Muscle of leg (tissue), 11 donors: ENCODE data around the gene PTPRJ. TPM values are rescaled to one million over a fixed set of nuclear protein-coding genes. Genes with fewer than 3 reads are reported as not detected.

Experiments
- DNase-seq: peaks from one replicate; pipeline ENCODE4 v3.0.0; 2013
- H3K27ac ChIP-seq: one replicate; pipeline ENCODE4 v1.5.1; 2013; ENCODE audit warnings: mild to moderate bottlenecking, low read length, control low read depth
- H3K27me3 ChIP-seq: one replicate; pipeline ENCODE4 v1.6.1; 2013; ENCODE audit warnings: low read length; ENCODE audit not compliant: control insufficient read depth, insufficient read depth
- H3K36me3 ChIP-seq: one replicate; pipeline ENCODE4 v1.6.1; 2013; ENCODE audit warnings: low read length; ENCODE audit not compliant: control insufficient read depth, insufficient read depth
- H3K4me1 ChIP-seq: one replicate; pipeline ENCODE4 v1.6.1; 2013; ENCODE audit warnings: low read length; ENCODE audit not compliant: control insufficient read depth, insufficient read depth
- H3K4me3 ChIP-seq: one replicate; pipeline ENCODE4 v1.5.1; 2013; ENCODE audit warnings: low read length, control low read depth
- H3K9me3 ChIP-seq: replicated peaks from 2 replicates; pipeline ENCODE4 v1.6.1; 2013; ENCODE audit warnings: low read depth, low read length; ENCODE audit not compliant: control insufficient read depth
- WGBS: methylation state at CpG from one replicate; pipeline ENCODE4 v1.1.5; 2013; ENCODE audit warnings: missing lambda C conversion rate; ENCODE audit not compliant: insufficient coverage; 5-methylcytosine and 5-hydroxymethylcytosine counted together
- polyA plus RNA-seq, 8 donors: library from polyadenylated mRNA; unstranded; fragments of 120-200 nt; gene quantifications; one replicate each; pipeline versions ENCODE4 v1.2.1 to v1.2.3, GENCODE V29; 2013; ENCODE audit warnings: inconsistent platforms in 1 of 8, low replicate concordance in 1 of 8; ENCODE audit not compliant: insufficient read length in 8 of 8, insufficient read depth in 1 of 8
- total RNA-seq: library from RNA; stranded (reverse); fragments of 120-200 nt; gene quantifications from one replicate; pipeline ENCODE4 v1.2.4, GENCODE V29; 2013

The PTPRJ gene
- total and polyA plus RNA-seq, 9 donors, result 2.9 to 6.0 (median 3.6) TPM

DNA sequence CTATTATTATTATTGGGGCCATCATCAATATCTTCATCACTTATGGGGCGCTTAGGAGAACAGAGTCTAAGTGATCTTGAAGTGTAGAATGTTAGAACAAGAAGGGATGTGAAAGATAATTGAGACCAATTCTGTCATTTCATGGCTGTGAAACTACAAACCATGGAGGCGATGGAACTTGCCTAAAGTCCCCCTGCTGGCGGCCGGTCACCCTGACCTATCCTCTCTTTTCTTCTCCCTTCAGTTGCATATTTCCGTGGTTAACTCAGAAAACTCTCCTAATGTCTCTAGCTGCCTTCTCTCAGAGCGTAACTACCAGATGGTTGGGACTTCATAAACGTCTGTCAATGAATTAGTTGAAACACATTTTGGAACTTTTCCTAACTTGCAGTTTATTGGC, 229.7 kb downstream of the PTPRJ start:
- peak; percentile 6 for DNase-seq
- H3K27ac ChIP-seq, result no peak overlapping the region
- H3K4me3 ChIP-seq, result no peak overlapping the region
- H3K4me1 ChIP-seq, result no peaks in the 10 kb centered on the region
- peaks cover 4% of the 10 kb centered on the region for H3K9me3 ChIP-seq
- WGBS, result 20% methylated on average over 1 of the region's 7 CpGs
- H3K27me3 ChIP-seq, result no peaks in the 10 kb centered on the region
- no peaks in the 10 kb centered on the region for H3K36me3 ChIP-seq

DNA sequence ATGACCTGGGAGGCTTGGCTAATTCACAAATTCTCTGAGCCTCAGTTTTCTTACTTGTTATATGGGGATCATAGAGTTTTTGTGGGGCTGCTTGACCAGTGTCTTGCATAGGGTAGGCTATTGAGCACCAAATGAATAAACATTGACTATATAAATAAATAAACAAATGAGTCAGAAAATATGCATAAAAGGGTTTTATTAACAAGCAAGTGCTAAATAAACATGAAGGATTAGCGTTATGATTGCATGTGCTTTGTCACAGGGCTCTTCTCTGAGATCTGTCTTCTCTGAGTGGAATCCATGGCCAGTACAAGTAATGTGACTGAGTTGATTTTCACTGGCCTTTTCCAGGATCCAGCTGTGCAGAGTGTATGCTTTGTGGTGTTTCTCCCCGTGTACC, 236.2 kb downstream of the PTPRJ start, which contains the start of gene OR4B1:
TSS of gene OR4B1 (plus strand) at position 301 of the 400 bp plus-strand sequence. CDS start at position 301, 0 bp downstream.
- 40% methylated on average over 1 of the region's 2 CpGs for WGBS
- Histone ChIP-seq H3K4me1 (no peaks in the 10 kb centered on the region), H3K27ac (no peak within 1 kb of the TSS), H3K9me3 (peaks cover 4% of the 10 kb centered on the region), H3K4me3 (no peak within 1 kb of the TSS), H3K27me3 (no peaks in the 10 kb centered on the region), H3K36me3 (no peaks in the 10 kb centered on the region)
- no peak for DNase-seq

Other genes starting within 250 kb of the PTPRJ start
- gene FNBP4, start 213.2 kb upstream of the PTPRJ start, total RNA-seq, result 63.4 TPM
- 100 to 1,000 TPM in 1 of 8 donors, 10 to 100 TPM in 7; 59.4 to 116 (median 77.9) TPM for gene FNBP4, start 213.2 kb upstream of the PTPRJ start, polyA plus RNA-seq
- 25.8 TPM for gene NUP160, start 132.2 kb upstream of the PTPRJ start, total RNA-seq
- 10 to 100 TPM; 25.7 to 38.5 (median 28.1) TPM for gene NUP160, start 132.2 kb upstream of the PTPRJ start, polyA plus RNA-seq
- not detected for gene OR4B1, start 236.3 kb downstream of the PTPRJ start, total RNA-seq
- not detected for gene OR4B1, start 236.3 kb downstream of the PTPRJ start, polyA plus RNA-seq